ENCODE measurements around the gene CYP27B1.

The CYP27B1 gene

GRCh38 chr12:57763881-57764661, 2.8 kb downstream of the CYP27B1 start:
- peak overlapping the region; percentile 60 for H3K4me3 ChIP-seq (ENCODE audit: low read length)
- peak overlapping the region; percentile 90; the same call in 1 of the 2 replicates for H3K4me2 ChIP-seq (ENCODE audit: low read depth, low read length)
- no peaks in the 10 kb centered on the region for H3K36me3 ChIP-seq (replicated peaks; ENCODE audit: insufficient read depth, low read length)
- no peaks in the 10 kb centered on the region for H3K9me2 ChIP-seq (replicated peaks; ENCODE audit: insufficient read depth, low read length)
- H4K20me1 ChIP-seq (ENCODE audit: insufficient read depth, low read length) = no peaks in the 10 kb centered on the region
- no peak overlapping the region for H3K9ac ChIP-seq (ENCODE audit: low read length)
- no peak for TF ChIP-seq EZH2 (optimal IDR thresholded peaks at IDR 0.05; ENCODE audit: low read depth, low read length)
- TF ChIP-seq CTCF (IDR thresholded peaks at IDR 0.05; ENCODE audit: low read length) = no peak
- no peak for TF ChIP-seq EZH2phosphoT487 (IDR thresholded peaks at IDR 0.05; ENCODE audit: low read length)
- peaks cover 6% of the 10 kb centered on the region; the same call in 1 of the 2 replicates for H3K4me1 ChIP-seq (ENCODE audit: low read length)
- no peaks in the 10 kb centered on the region for H3F3A ChIP-seq (ENCODE audit: insufficient read depth, low read length)
- H3K27ac ChIP-seq (ENCODE audit: low read length) = no peak overlapping the region
- peaks cover 34% of the 10 kb centered on the region for H3K27me3 ChIP-seq (replicated peaks; ENCODE audit: insufficient read depth, low read length)
- no peaks in the 10 kb centered on the region for H3K9me3 ChIP-seq (replicated peaks; ENCODE audit: insufficient read depth, low read length)
- H2AFZ ChIP-seq (ENCODE audit: low read length) = no peak overlapping the region
- DNase-seq = no peak
- no peaks in the 10 kb centered on the region for H3K79me2 ChIP-seq (ENCODE audit: low read length)

GRCh38 chr12:57762463-57762862, 4.4 kb downstream of the CYP27B1 start:
- no peak for DNase-seq
- Histone ChIP-seq H2AFZ (ENCODE audit: low read length) (no peak overlapping the region), H3K27me3 (replicated peaks; ENCODE audit: insufficient read depth, low read length) (peaks cover 34% of the 10 kb centered on the region), H4K20me1 (ENCODE audit: insufficient read depth, low read length) (no peaks in the 10 kb centered on the region), H3K79me2 (ENCODE audit: low read length) (0 out of 2 replicates have a peak, but pooled peaks cover 3% of the 10 kb centered on the region), H3K36me3 (replicated peaks; ENCODE audit: insufficient read depth, low read length) (no peaks in the 10 kb centered on the region), H3K4me3 (ENCODE audit: low read length) (no peak overlapping the region), H3K9ac (ENCODE audit: low read length) (no peak overlapping the region), H3K27ac (ENCODE audit: low read length) (no peak overlapping the region), H3K9me3 (replicated peaks; ENCODE audit: insufficient read depth, low read length) (no peaks in the 10 kb centered on the region), H3K4me1 (ENCODE audit: low read length) (peaks cover 6% of the 10 kb centered on the region; the same call in 1 of the 2 replicates), H3K4me2 (ENCODE audit: low read depth, low read length) (no peak overlapping the region), H3F3A (ENCODE audit: insufficient read depth, low read length) (no peaks in the 10 kb centered on the region), H3K9me2 (replicated peaks; ENCODE audit: insufficient read depth, low read length) (no peaks in the 10 kb centered on the region)
- TF ChIP-seq EZH2phosphoT487 (IDR thresholded peaks at IDR 0.05; ENCODE audit: low read length) (no peak), EZH2 (optimal IDR thresholded peaks at IDR 0.05; ENCODE audit: low read depth, low read length) (no peak), CTCF (IDR thresholded peaks at IDR 0.05; ENCODE audit: low read length) (no peak)

GRCh38 chr12:57761391-57761998, 5.4 kb downstream of the CYP27B1 start:
- no peak for DNase-seq
- Histone ChIP-seq H3K9ac (ENCODE audit: low read length) (no peak overlapping the region), H3F3A (ENCODE audit: insufficient read depth, low read length) (peaks cover 1% of the 10 kb centered on the region; the same call in 1 of the 2 replicates), H3K9me3 (replicated peaks; ENCODE audit: insufficient read depth, low read length) (no peaks in the 10 kb centered on the region), H3K4me2 (ENCODE audit: low read depth, low read length) (no peak overlapping the region), H2AFZ (ENCODE audit: low read length) (no peak overlapping the region), H4K20me1 (ENCODE audit: insufficient read depth, low read length) (no peaks in the 10 kb centered on the region), H3K27me3 (replicated peaks; ENCODE audit: insufficient read depth, low read length) (peaks cover 27% of the 10 kb centered on the region), H3K36me3 (replicated peaks; ENCODE audit: insufficient read depth, low read length) (no peaks in the 10 kb centered on the region), H3K4me3 (ENCODE audit: low read length) (no peak overlapping the region), H3K79me2 (ENCODE audit: low read length) (0 out of 2 replicates have a peak, but pooled peaks cover 8% of the 10 kb centered on the region), H3K4me1 (ENCODE audit: low read length) (peaks cover 8% of the 10 kb centered on the region; the same call in 1 of the 2 replicates), H3K27ac (ENCODE audit: low read length) (no peak overlapping the region), H3K9me2 (replicated peaks; ENCODE audit: insufficient read depth, low read length) (no peaks in the 10 kb centered on the region)
- TF ChIP-seq CTCF (IDR thresholded peaks at IDR 0.05; ENCODE audit: low read length) = no peak
- no peak for TF ChIP-seq EZH2phosphoT487 (IDR thresholded peaks at IDR 0.05; ENCODE audit: low read length)
- no peak for TF ChIP-seq EZH2 (optimal IDR thresholded peaks at IDR 0.05; ENCODE audit: low read depth, low read length)
